ENCODE data around the gene COBLL1.

The COBLL1 gene

DNA sequence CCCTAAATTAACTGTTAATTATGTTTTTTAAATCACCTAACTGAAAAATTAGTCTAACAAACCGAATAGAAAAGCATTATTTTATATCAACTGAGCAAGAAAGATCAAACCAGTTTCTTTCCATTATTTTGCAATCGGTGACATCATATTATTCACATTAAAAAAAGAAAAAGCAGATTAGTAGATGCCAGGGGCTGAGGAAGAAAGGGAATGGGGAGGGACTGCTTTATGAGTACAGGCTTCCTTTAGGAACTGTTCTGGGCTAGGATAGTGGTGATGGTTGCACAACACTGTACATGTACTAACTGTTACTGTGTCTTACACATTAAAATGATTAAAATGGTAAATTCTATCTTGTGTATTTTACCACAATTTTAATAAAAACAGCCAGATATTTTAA is 59.3 kb downstream of the COBLL1 start:
- no peak overlapping the region for H3K27ac ChIP-seq (ENCODE audit: low read depth, low read length)
- no peak overlapping the region for H2BK15ac ChIP-seq (replicated peaks; ENCODE audit: low read depth)
- no peak overlapping the region for H2BK5ac ChIP-seq (ENCODE audit: low read length)
- H3K4ac ChIP-seq (ENCODE audit: low read depth, low read length) = no peak overlapping the region
- H4K5ac ChIP-seq (ENCODE audit: low read length) = no peak overlapping the region
- H3K18ac ChIP-seq (ENCODE audit: low read length) = no peak overlapping the region
- H3K36me3 ChIP-seq (ENCODE audit: control insufficient read depth, insufficient read depth, low read length) = no peaks in the 10 kb centered on the region
- H3K4me1 ChIP-seq (ENCODE audit: control insufficient read depth, low read depth, low read length) = peaks cover 5% of the 10 kb centered on the region
- no peaks in the 10 kb centered on the region for H3K79me2 ChIP-seq (ENCODE audit: control insufficient read depth, insufficient read depth, low read length)
- H2BK120ac ChIP-seq (ENCODE audit: low read depth, low read length) = no peak overlapping the region
- H3K56ac ChIP-seq (ENCODE audit: low read length) = no peak overlapping the region
- H3K4me2 ChIP-seq (ENCODE audit: low read length) = no peak overlapping the region
- H4K8ac ChIP-seq (ENCODE audit: low read depth, low read length) = no peak overlapping the region
- no peaks in the 10 kb centered on the region for H3K79me1 ChIP-seq (ENCODE audit: low read length)
- no peak overlapping the region for H3K23ac ChIP-seq (ENCODE audit: low read length)
- H3K4me3 ChIP-seq (ENCODE audit: low read length) = no peak overlapping the region
- H2AK5ac ChIP-seq (ENCODE audit: low read length) = no peak overlapping the region
- no peak for DNase-seq
- no peak overlapping the region for H3K9ac ChIP-seq (ENCODE audit: low read length)
- no peaks in the 10 kb centered on the region for H3K27me3 ChIP-seq (ENCODE audit: insufficient read depth, low read length, poor library complexity)
- WGBS (ENCODE audit: extremely low coverage, insufficient coverage, low lambda C conversion rate) = no CpG with 5 or more reads among the region's 2 CpGs

GRCh38 chr2:164781394-164781793 is 60.2 kb downstream of the COBLL1 start:
- Histone ChIP-seq H3K23ac (ENCODE audit: low read length) (no peak overlapping the region), H3K36me3 (ENCODE audit: control insufficient read depth, insufficient read depth, low read length) (no peaks in the 10 kb centered on the region), H3K27ac (ENCODE audit: low read depth, low read length) (no peak overlapping the region), H3K18ac (ENCODE audit: low read length) (no peak overlapping the region), H3K56ac (ENCODE audit: low read length) (no peak overlapping the region), H3K4me2 (ENCODE audit: low read length) (no peak overlapping the region), H3K4me1 (ENCODE audit: control insufficient read depth, low read depth, low read length) (peaks cover 2% of the 10 kb centered on the region), H2AK5ac (ENCODE audit: low read length) (no peak overlapping the region), H3K4ac (ENCODE audit: low read depth, low read length) (no peak overlapping the region), H3K79me1 (ENCODE audit: low read length) (no peaks in the 10 kb centered on the region), H2BK5ac (ENCODE audit: low read length) (no peak overlapping the region), H2BK120ac (ENCODE audit: low read depth, low read length) (no peak overlapping the region), H3K4me3 (ENCODE audit: low read length) (no peak overlapping the region), H3K27me3 (ENCODE audit: insufficient read depth, low read length, poor library complexity) (no peaks in the 10 kb centered on the region), H4K5ac (ENCODE audit: low read length) (no peak overlapping the region), H4K8ac (ENCODE audit: low read depth, low read length) (no peak overlapping the region), H3K79me2 (ENCODE audit: control insufficient read depth, insufficient read depth, low read length) (no peaks in the 10 kb centered on the region), H2BK15ac (replicated peaks; ENCODE audit: low read depth) (no peak overlapping the region), H3K9ac (ENCODE audit: low read length) (no peak overlapping the region)
- no CpG with 5 or more reads among the region's 1 CpG for whole genome bisulfite sequencing (ENCODE audit: extremely low coverage, insufficient coverage, low lambda C conversion rate)
- DNase-seq = peak; percentile 89

GRCh38 chr2:164780611-164781178 is 60.9 kb downstream of the COBLL1 start:
- Histone ChIP-seq H3K4me3 (ENCODE audit: low read length) (no peak overlapping the region), H3K4me1 (ENCODE audit: control insufficient read depth, low read depth, low read length) (peaks cover 2% of the 10 kb centered on the region), H3K36me3 (ENCODE audit: control insufficient read depth, insufficient read depth, low read length) (no peaks in the 10 kb centered on the region), H2BK5ac (ENCODE audit: low read length) (peak overlapping the region; percentile 69), H3K27ac (ENCODE audit: low read depth, low read length) (peak overlapping the region; percentile 77), H3K79me1 (ENCODE audit: low read length) (no peaks in the 10 kb centered on the region), H2BK15ac (replicated peaks; ENCODE audit: low read depth) (no peak overlapping the region), H3K9ac (ENCODE audit: low read length) (no peak overlapping the region), H4K5ac (ENCODE audit: low read length) (no peak overlapping the region), H2AK5ac (ENCODE audit: low read length) (no peak overlapping the region), H3K4ac (ENCODE audit: low read depth, low read length) (no peak overlapping the region), H3K4me2 (ENCODE audit: low read length) (no peak overlapping the region), H4K8ac (ENCODE audit: low read depth, low read length) (no peak overlapping the region), H3K56ac (ENCODE audit: low read length) (peak overlapping the region; percentile 69), H3K27me3 (ENCODE audit: insufficient read depth, low read length, poor library complexity) (no peaks in the 10 kb centered on the region), H2BK120ac (ENCODE audit: low read depth, low read length) (no peak overlapping the region), H3K79me2 (ENCODE audit: control insufficient read depth, insufficient read depth, low read length) (no peaks in the 10 kb centered on the region), H3K18ac (ENCODE audit: low read length) (no peak overlapping the region), H3K23ac (ENCODE audit: low read length) (no peak overlapping the region)
- DNase-seq = peak; percentile 92
- no CpG with 5 or more reads among the region's 9 CpGs for WGBS (ENCODE audit: extremely low coverage, insufficient coverage, low lambda C conversion rate)

DNA sequence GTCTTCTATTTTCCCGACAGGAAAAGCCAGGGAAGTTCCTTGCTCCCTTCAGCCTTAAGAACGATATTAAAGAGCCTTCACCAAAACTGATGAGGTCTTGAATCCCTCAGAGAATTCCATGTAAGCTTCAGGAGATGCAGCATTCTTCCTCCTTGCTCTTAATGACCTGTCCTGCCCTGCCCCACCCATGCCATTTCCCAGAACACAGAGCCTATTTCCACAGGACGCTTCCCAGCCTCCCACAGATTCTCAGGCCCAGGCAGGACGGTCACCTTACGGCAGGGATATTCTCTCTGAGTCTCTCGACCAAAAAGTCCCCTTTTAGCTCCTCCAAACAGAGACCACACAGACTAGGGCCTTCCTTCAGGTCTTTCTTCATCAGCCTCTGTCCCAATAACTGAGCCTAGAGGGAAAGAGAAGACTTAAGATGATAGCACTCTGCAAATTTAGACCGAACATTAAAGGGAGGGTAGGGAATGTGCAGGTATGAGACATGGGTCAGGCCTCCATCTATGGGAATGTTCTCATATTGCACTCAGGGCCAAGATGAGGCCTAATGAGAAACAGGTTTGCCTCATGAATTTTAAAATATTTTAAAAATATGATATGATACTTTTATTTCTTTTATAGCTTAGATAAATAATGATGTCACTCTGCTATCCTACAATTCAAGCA is 62.1 kb downstream of the COBLL1 start:
- H3K9ac ChIP-seq (ENCODE audit: low read length) = no peak overlapping the region
- H2BK15ac ChIP-seq (replicated peaks; ENCODE audit: low read depth) = no peak overlapping the region
- H2AK5ac ChIP-seq (ENCODE audit: low read length) = peak overlapping the region; percentile 93
- H4K5ac ChIP-seq (ENCODE audit: low read length) = peak overlapping the region; percentile 49
- WGBS (ENCODE audit: extremely low coverage, insufficient coverage, low lambda C conversion rate) = no CpG with 5 or more reads among the region's 7 CpGs
- H3K27me3 ChIP-seq (ENCODE audit: insufficient read depth, low read length, poor library complexity) = no peaks in the 10 kb centered on the region
- peak overlapping the region; percentile 17 for H3K4ac ChIP-seq (ENCODE audit: low read depth, low read length)
- no peaks in the 10 kb centered on the region for H3K79me2 ChIP-seq (ENCODE audit: control insufficient read depth, insufficient read depth, low read length)
- H3K27ac ChIP-seq (ENCODE audit: low read depth, low read length) = peak overlapping the region; percentile 31
- H3K36me3 ChIP-seq (ENCODE audit: control insufficient read depth, insufficient read depth, low read length) = no peaks in the 10 kb centered on the region
- peak overlapping the region; percentile 66 for H2BK5ac ChIP-seq (ENCODE audit: low read length)
- H3K23ac ChIP-seq (ENCODE audit: low read length) = no peak overlapping the region
- H4K8ac ChIP-seq (ENCODE audit: low read depth, low read length) = no peak overlapping the region
- peaks cover 2% of the 10 kb centered on the region for H3K4me1 ChIP-seq (ENCODE audit: control insufficient read depth, low read depth, low read length)
- peak overlapping the region; percentile 11 for H2BK120ac ChIP-seq (ENCODE audit: low read depth, low read length)
- H3K56ac ChIP-seq (ENCODE audit: low read length) = peak overlapping the region; percentile 66
- H3K79me1 ChIP-seq (ENCODE audit: low read length) = no peaks in the 10 kb centered on the region
- H3K4me2 ChIP-seq (ENCODE audit: low read length) = no peak overlapping the region
- DNase-seq = peak; percentile 10
- H3K18ac ChIP-seq (ENCODE audit: low read length) = peak overlapping the region; percentile 98
- no peak overlapping the region for H3K4me3 ChIP-seq (ENCODE audit: low read length)

DNA sequence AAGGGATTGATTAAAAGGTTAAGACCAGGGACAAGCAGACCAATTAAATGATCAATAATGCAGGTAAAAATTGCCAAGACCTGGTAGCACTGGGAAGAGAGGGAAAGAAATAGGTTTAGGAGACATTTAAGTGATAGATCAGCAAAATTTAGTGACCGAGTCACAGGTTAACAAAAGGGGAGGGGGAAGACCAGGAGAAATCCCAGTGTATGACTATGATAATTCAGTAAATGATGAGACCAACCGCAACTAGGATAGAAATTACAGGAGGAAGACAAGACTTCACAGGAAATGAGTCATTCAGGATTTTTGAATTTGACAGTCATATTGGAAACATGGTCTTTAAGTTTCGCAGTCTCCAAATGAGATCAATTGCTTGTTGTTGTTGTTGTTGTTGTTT is 62.9 kb downstream of the COBLL1 start:
- Histone ChIP-seq H2BK5ac (ENCODE audit: low read length) (peak overlapping the region; percentile 23), H4K5ac (ENCODE audit: low read length) (no peak overlapping the region), H3K4me1 (ENCODE audit: control insufficient read depth, low read depth, low read length) (peaks cover under 1% of the 10 kb centered on the region), H3K27me3 (ENCODE audit: insufficient read depth, low read length, poor library complexity) (no peaks in the 10 kb centered on the region), H2BK15ac (replicated peaks; ENCODE audit: low read depth) (no peak overlapping the region), H2AK5ac (ENCODE audit: low read length) (no peak overlapping the region), H3K18ac (ENCODE audit: low read length) (no peak overlapping the region), H3K4me3 (ENCODE audit: low read length) (no peak overlapping the region), H3K56ac (ENCODE audit: low read length) (peak overlapping the region; percentile 17), H4K8ac (ENCODE audit: low read depth, low read length) (no peak overlapping the region), H2BK120ac (ENCODE audit: low read depth, low read length) (no peak overlapping the region), H3K79me2 (ENCODE audit: control insufficient read depth, insufficient read depth, low read length) (no peaks in the 10 kb centered on the region), H3K4me2 (ENCODE audit: low read length) (no peak overlapping the region), H3K36me3 (ENCODE audit: control insufficient read depth, insufficient read depth, low read length) (no peaks in the 10 kb centered on the region), H3K4ac (ENCODE audit: low read depth, low read length) (no peak overlapping the region), H3K23ac (ENCODE audit: low read length) (no peak overlapping the region), H3K9ac (ENCODE audit: low read length) (no peak overlapping the region), H3K79me1 (ENCODE audit: low read length) (no peaks in the 10 kb centered on the region), H3K27ac (ENCODE audit: low read depth, low read length) (no peak overlapping the region)
- WGBS (ENCODE audit: extremely low coverage, insufficient coverage, low lambda C conversion rate) = no CpG with 5 or more reads among the region's 3 CpGs
- no peak for DNase-seq
